ENCODE data around the gene FES. TPM values are rescaled to one million over a fixed set of nuclear protein-coding genes. Genes with fewer than 3 reads are reported as not detected.
"Not testable (repeated sequence)": the region's sequence is repeated elsewhere in the genome, so short reads cannot be mapped to it uniquely, and the experiment has no call there.

FES gene
- total RNA-seq, 1 donor: 23.1 TPM

GRCh38 chr15:90870354-90871138, 13.8 kb upstream of the FES start:
- TF ChIP-seq CTCF (IDR thresholded peaks at IDR 0.05; ENCODE audit: insufficient read depth, low read length): no peak
- peak overlapping the region; percentile 80 for H3K4me3 ChIP-seq (ENCODE audit: low read depth, low read length)
- DNase-seq (ENCODE audit: low read depth): peak; percentile 51

DNA sequence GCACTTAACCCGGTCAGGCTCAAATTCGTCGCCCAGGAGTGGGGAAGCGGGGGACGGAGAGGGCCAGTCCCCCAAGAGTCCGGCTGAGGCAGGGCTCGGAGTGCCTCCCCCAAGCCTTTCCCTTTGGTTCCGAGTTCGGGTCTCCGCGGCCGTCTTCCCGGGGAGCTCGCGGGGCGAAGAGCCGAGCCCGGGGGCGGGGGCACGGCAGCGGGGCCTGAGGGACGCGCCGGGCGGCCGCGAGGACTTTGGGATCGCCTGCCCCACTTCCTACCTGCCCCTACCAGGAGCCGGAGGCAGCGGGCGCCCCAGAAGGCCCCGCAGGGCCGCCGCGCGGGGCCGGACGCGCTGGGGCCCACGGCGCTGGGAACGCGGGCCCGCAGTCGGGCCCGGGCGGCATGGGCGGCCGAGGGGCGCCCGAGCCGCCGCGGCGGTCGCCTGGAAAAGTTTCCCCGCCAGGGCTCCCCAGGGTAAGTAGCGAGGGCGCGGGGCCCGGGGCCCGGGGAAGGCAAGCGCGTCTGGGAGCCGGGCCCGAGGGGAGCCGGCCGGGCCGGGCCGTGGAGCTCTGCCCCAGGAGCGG, 13.1 kb upstream of the FES start:
- no peak for DNase-seq (ENCODE audit: low read depth)
- no peak for TF ChIP-seq CTCF (IDR thresholded peaks at IDR 0.05; ENCODE audit: insufficient read depth, low read length)
- peak overlapping the region; percentile 80 for H3K4me3 ChIP-seq (ENCODE audit: low read depth, low read length)

GRCh38 chr15:90871716-90872485, 12.4 kb upstream of the FES start:
- H3K4me3 ChIP-seq (ENCODE audit: low read depth, low read length): peak overlapping the region; percentile 80
- no peak for TF ChIP-seq CTCF (IDR thresholded peaks at IDR 0.05; ENCODE audit: insufficient read depth, low read length)
- no peak for DNase-seq (ENCODE audit: low read depth)

GRCh38 chr15:90872486-90873184, 11.7 kb upstream of the FES start:
- TF ChIP-seq CTCF (IDR thresholded peaks at IDR 0.05; ENCODE audit: insufficient read depth, low read length): no peak
- peak; percentile 73 for DNase-seq (ENCODE audit: low read depth)

DNA sequence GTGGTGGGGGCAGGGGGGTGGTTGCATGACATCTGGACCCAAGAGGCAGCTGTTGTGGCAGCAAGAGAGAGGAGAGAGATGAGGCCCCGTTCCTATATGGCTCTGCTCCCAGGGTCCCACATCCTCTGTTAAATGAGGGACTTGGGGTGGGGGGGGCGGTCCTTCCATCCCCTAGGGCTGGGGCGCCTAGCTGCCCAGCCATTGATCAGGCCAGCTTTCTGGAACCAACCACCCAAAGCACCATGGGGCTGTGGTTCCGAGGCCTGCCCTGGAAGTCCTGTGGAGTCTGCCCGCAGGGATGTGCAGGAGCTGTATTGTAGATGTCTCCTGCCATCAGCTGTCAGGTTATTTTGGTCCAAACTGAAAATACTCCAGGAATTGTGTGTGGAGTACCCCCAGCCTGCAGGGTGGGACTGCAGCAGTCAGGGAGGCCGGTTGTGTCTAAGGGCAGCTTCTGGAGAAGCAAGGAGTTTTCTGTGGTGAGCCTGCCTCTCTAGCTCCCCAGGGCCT, 10.8 kb upstream of the FES start:
- peak overlapping the region; percentile 80 for H3K4me3 ChIP-seq (ENCODE audit: low read depth, low read length)
- no peak for DNase-seq (ENCODE audit: low read depth)
- no peak for TF ChIP-seq CTCF (IDR thresholded peaks at IDR 0.05; ENCODE audit: insufficient read depth, low read length)

More at GRCh38 chr15:90872486-90873184, 11.7 kb upstream of the FES start:
- peak overlapping the region; percentile 80 for H3K4me3 ChIP-seq (ENCODE audit: low read depth, low read length)

- DNase-seq (ENCODE audit: low read depth): no peak
- TF ChIP-seq CTCF (IDR thresholded peaks at IDR 0.05; ENCODE audit: insufficient read depth, low read length): no peak
- H3K4me3 ChIP-seq (ENCODE audit: low read depth, low read length): peak overlapping the region; percentile 28
These were observed 10.2 kb upstream of the FES start for GRCh38 chr15:90873998-90874605.

- DNase-seq (ENCODE audit: low read depth): not testable (repeated sequence)
These were observed 9.3 kb upstream of the FES start for GRCh38 chr15:90874986-90875385.

More at GRCh38 chr15:90874986-90875385, 9.3 kb upstream of the FES start:
- H3K4me3 ChIP-seq (ENCODE audit: low read depth, low read length): not testable (repeated sequence)

Data from fibroblast of the aortic adventitia (primary cell).